ENCODE results near the gene TMEM134.

TMEM134 gene

GRCh38 chr11:67463680-67464410, 5.2 kb downstream of the TMEM134 start:
- Histone ChIP-seq H3K9me3 (ENCODE audit: control insufficient read depth, insufficient read depth, low read length) (no peaks in the 10 kb centered on the region), H3K79me2 (ENCODE audit: control insufficient read depth, low read length) (peaks cover 27% of the 10 kb centered on the region), H3K4me3 (ENCODE audit: low read length) (peak overlapping the region; percentile 81), H3K4me1 (ENCODE audit: control insufficient read depth, low read length) (peaks cover 74% of the 10 kb centered on the region), H3K36me3 (ENCODE audit: control insufficient read depth, low read length) (peaks cover 21% of the 10 kb centered on the region), H3F3A (ENCODE audit: control insufficient read depth, insufficient read depth) (peaks cover 29% of the 10 kb centered on the region), H3K4me2 (ENCODE audit: low read length) (peak overlapping the region; percentile 96), H3K27me3 (ENCODE audit: control insufficient read depth, low read length) (no peaks in the 10 kb centered on the region), H3K9me2 (replicated peaks; ENCODE audit: control insufficient read depth, low read length) (no peaks in the 10 kb centered on the region), H3K27ac (ENCODE audit: low read depth, low read length) (peak overlapping the region; percentile 65), H4K20me1 (ENCODE audit: control insufficient read depth, insufficient read depth, low read depth, low read length) (no peaks in the 10 kb centered on the region)
- TF ChIP-seq EZH2phosphoT487 (IDR thresholded peaks at IDR 0.05; ENCODE audit: borderline replicate concordance, low read length) (no peak), CTCF (IDR thresholded peaks at IDR 0.05; ENCODE audit: low read depth, low read length, poor library complexity, severe bottlenecking) (no peak)

- peaks cover 78% of the 10 kb centered on the region for H3K4me1 ChIP-seq (ENCODE audit: control insufficient read depth, low read length)
- no peaks in the 10 kb centered on the region for H3K9me2 ChIP-seq (replicated peaks; ENCODE audit: control insufficient read depth, low read length)
- peaks cover 20% of the 10 kb centered on the region for H3K79me2 ChIP-seq (ENCODE audit: control insufficient read depth, low read length)
- no peak overlapping the region for H3K4me2 ChIP-seq (ENCODE audit: low read length)
- H3K9me3 ChIP-seq (ENCODE audit: control insufficient read depth, insufficient read depth, low read length) = no peaks in the 10 kb centered on the region
- H3K27ac ChIP-seq (ENCODE audit: low read depth, low read length) = no peak overlapping the region
- H4K20me1 ChIP-seq (ENCODE audit: control insufficient read depth, insufficient read depth, low read depth, low read length) = no peaks in the 10 kb centered on the region
- no peak overlapping the region for H3K4me3 ChIP-seq (ENCODE audit: low read length)
- peaks cover 29% of the 10 kb centered on the region for H3F3A ChIP-seq (ENCODE audit: control insufficient read depth, insufficient read depth)
- no peak for TF ChIP-seq CTCF (IDR thresholded peaks at IDR 0.05; ENCODE audit: low read depth, low read length, poor library complexity, severe bottlenecking)
- no peak for TF ChIP-seq EZH2phosphoT487 (IDR thresholded peaks at IDR 0.05; ENCODE audit: borderline replicate concordance, low read length)
- H3K36me3 ChIP-seq (ENCODE audit: control insufficient read depth, low read length) = peaks cover 21% of the 10 kb centered on the region
- no peaks in the 10 kb centered on the region for H3K27me3 ChIP-seq (ENCODE audit: control insufficient read depth, low read length)
These were observed 5.9 kb downstream of the TMEM134 start for GRCh38 chr11:67463186-67463585.

GRCh38 chr11:67458266-67458665, 10.8 kb downstream of the TMEM134 start:
- Histone ChIP-seq H3K36me3 (ENCODE audit: control insufficient read depth, low read length) (no peaks in the 10 kb centered on the region), H3F3A (ENCODE audit: control insufficient read depth, insufficient read depth) (peaks cover 26% of the 10 kb centered on the region), H3K4me3 (ENCODE audit: low read length) (peak overlapping the region; percentile 68), H3K27ac (ENCODE audit: low read depth, low read length) (peak overlapping the region; percentile 94), H4K20me1 (ENCODE audit: control insufficient read depth, insufficient read depth, low read depth, low read length) (no peaks in the 10 kb centered on the region), H3K4me2 (ENCODE audit: low read length) (peak overlapping the region; percentile 71), H3K27me3 (ENCODE audit: control insufficient read depth, low read length) (no peaks in the 10 kb centered on the region), H3K9me3 (ENCODE audit: control insufficient read depth, insufficient read depth, low read length) (no peaks in the 10 kb centered on the region), H3K79me2 (ENCODE audit: control insufficient read depth, low read length) (no peaks in the 10 kb centered on the region), H3K9me2 (replicated peaks; ENCODE audit: control insufficient read depth, low read length) (no peaks in the 10 kb centered on the region), H3K4me1 (ENCODE audit: control insufficient read depth, low read length) (peaks cover 47% of the 10 kb centered on the region)
- TF ChIP-seq EZH2phosphoT487 (IDR thresholded peaks at IDR 0.05; ENCODE audit: borderline replicate concordance, low read length) (no peak), CTCF (IDR thresholded peaks at IDR 0.05; ENCODE audit: low read depth, low read length, poor library complexity, severe bottlenecking) (no peak)
